Right atrium auricular region (tissue), 2 donors: ENCODE results near the gene LSM2. TPM values are rescaled to one million over a fixed set of nuclear protein-coding genes. Genes with fewer than 3 reads are reported as not detected.
A peak's percentile ranks its signal among the peaks of the same experiment; 100 is the strongest.
"Not testable (repeated sequence)": the region's sequence is repeated elsewhere in the genome, so short reads cannot be mapped to it uniquely, and the experiment has no call there.

ENCODE experiments used
- DNase-seq: peaks from one replicate; pipeline ENCODE4 v3.0.0-alpha.2; 2019; ENCODE audit warnings: low spot score
- H3K27ac ChIP-seq, 2 donors: fragments of 200-600 bp; sonication (generic); 1 replicate in 1 of 2; 2 replicates in 1 of 2; pipeline ENCODE4 v1.5.1; 2016 to 2019
- H3K27me3 ChIP-seq, 2 donors: fragments of 200-600 bp; sonication (generic); one replicate each; pipeline versions ENCODE4 v1.5.1 to v1.6.0; 2017 to 2019
- H3K36me3 ChIP-seq: fragments of 200-600 bp; sonication (generic); one replicate; pipeline ENCODE4 v1.5.1; 2016
- H3K4me1 ChIP-seq, 2 donors: fragments of 200-600 bp; sonication (generic); one replicate each; pipeline versions ENCODE4 v1.5.1 to v1.6.0; 2017 to 2019
- H3K4me3 ChIP-seq, 2 donors: fragments of 200-600 bp; sonication (generic); 1 replicate in 1 of 2; 2 replicates in 1 of 2; pipeline ENCODE4 v1.5.1; 2017 to 2019; ENCODE audit warnings: mild to moderate bottlenecking in 1 of 2, moderate library complexity in 1 of 2
- H3K9me3 ChIP-seq, 2 donors: fragments of 200-600 bp; sonication (generic); one replicate each; pipeline ENCODE4 v1.5.1; 2019
- CTCF ChIP-seq, 2 donors: fragments of 200-600 bp; sonication (generic); IDR thresholded peaks; one replicate each; pipeline ENCODE4 v1.5.1; 2019; ENCODE audit warnings: antibody characterized with exemption in 2 of 2
- total RNA-seq, 2 donors: library from RNA; depleted of rRNA; stranded (reverse); fragments of >200 nt; gene quantifications; one replicate each; pipeline ENCODE4 v1.1.0, GENCODE V29; 2016

LSM2 gene
- total RNA-seq, 2 donors from 2014 or later, result 28.8 to 32.0 TPM

DNA sequence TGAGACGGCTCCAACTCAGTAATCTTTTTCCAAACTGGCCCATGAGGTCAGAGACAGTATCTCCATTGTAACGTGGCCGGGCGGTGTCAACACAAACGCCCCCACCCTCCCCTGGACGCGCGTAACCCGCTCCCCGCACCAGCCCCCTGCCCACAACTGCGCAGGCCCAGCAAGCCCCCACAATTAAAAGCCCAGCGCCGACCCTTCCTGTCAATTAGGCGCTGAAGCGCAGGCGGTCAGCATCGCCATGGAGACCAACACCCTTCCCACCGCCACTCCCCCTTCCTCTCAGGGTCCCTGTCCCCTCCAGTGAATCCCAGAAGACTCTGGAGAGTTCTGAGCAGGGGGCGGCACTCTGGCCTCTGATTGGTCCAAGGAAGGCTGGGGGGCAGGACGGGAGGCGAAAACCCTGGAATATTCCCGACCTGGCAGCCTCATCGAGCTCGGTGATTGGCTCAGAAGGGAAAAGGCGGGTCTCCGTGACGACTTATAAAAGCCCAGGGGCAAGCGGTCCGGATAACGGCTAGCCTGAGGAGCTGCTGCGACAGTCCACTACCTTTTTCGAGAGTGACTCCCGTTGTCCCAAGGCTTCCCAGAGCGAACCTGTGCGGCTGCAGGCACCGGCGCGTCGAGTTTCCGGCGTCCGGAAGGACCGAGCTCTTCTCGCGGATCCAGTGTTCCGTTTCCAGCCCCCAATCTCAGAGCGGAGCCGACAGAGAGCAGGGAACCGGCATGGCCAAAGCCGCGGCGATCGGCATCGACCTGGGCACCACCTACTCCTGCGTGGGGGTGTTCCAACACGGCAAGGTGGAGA, 8.5 kb upstream of the LSM2 start, which contains the start of the genes HSPA1A and HSPA1L:
HSPA1A (plus strand) TSS at position 519 of the 814 bp plus-strand sequence; CDS start at position 733, 214 bp downstream.
HSPA1L (minus strand) TSS at position 259 of the 814 bp plus-strand sequence. CDS start 3,311 bp downstream, outside the sequence.
- H3K4me3 ChIP-seq, result peak within 1 kb of the TSS; percentile 56 to 61
- H3K27me3 ChIP-seq, result no peaks in the 10 kb centered on the region
- H3K9me3 ChIP-seq, result no peaks in the 10 kb centered on the region
- H3K4me1 ChIP-seq, result peaks cover 0 to 36% of the 10 kb centered on the region in 2 donors
- peak within 1 kb of the TSS; percentile 100 for H3K27ac ChIP-seq
- DNase-seq, result peak; percentile 98
- H3K36me3 ChIP-seq, result no peaks in the 10 kb centered on the region
- no peak for TF ChIP-seq CTCF (IDR thresholded peaks at IDR 0.05)

DNA sequence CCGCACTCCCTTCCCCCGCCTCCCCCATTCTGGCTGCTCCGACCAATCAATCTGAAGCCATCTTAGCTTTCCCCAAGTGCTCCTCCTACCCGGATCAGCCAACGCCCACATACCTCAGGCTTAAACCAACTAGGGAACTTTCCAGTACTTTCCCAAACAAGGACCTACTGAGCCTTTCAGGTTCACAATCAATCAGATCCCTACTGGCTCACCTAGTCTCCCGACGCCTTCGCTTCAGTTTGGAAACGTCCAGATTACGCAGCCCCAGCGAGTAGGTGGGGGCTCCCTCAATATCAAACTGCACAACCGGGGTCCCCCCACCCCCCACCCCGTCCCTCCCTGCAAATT, 7.9 kb upstream of the LSM2 start:
- no peak for TF ChIP-seq CTCF (IDR thresholded peaks at IDR 0.05)
- Histone ChIP-seq H3K36me3 (no peaks in the 10 kb centered on the region), H3K4me3 (peak overlapping the region; percentile 33 to 61), H3K27ac (peak overlapping the region; percentile 100), H3K9me3 (no peaks in the 10 kb centered on the region), H3K27me3 (no peaks in the 10 kb centered on the region), H3K4me1 (peaks cover 0 to 30% of the 10 kb centered on the region in 2 donors)
- DNase-seq, result peak; percentile 96

DNA sequence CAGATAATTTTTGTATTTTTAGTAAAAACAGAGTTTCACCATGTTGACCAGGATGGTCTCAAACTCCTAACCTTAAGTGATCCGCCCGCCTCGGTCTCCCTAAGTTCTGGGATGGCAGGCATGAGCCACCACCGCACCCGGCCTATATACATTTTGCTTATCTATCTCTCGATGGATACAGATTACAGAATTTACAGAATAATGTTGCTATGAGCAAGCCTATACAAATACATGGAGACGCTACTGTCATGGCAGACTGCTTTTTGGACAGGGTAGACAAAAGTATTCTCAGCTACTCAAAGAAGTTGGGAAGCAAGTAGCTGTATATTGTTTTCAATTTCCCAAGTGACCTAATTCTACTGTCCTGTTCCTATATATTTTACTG, 6.7 kb upstream of the LSM2 start:
- Histone ChIP-seq H3K9me3 (no peaks in the 10 kb centered on the region), H3K27ac (peak overlapping the region; percentile 100), H3K4me1 (peaks cover 0 to 18% of the 10 kb centered on the region in 2 donors), H3K27me3 (no peaks in the 10 kb centered on the region), H3K4me3 (peak overlapping the region in 1 of 2 donors; percentile 29), H3K36me3 (no peaks in the 10 kb centered on the region)
- TF ChIP-seq CTCF (IDR thresholded peaks at IDR 0.05), result no peak
- DNase-seq, result no peak

GRCh38 chr6:31811645-31812044, 4.9 kb upstream of the LSM2 start:
- no peak for DNase-seq
- Histone ChIP-seq H3K27ac (no peak overlapping the region), H3K36me3 (no peaks in the 10 kb centered on the region), H3K4me1 (peaks cover 0 to 16% of the 10 kb centered on the region in 2 donors), H3K4me3 (no peak overlapping the region), H3K27me3 (no peaks in the 10 kb centered on the region), H3K9me3 (no peaks in the 10 kb centered on the region)
- TF ChIP-seq CTCF (IDR thresholded peaks at IDR 0.05), result no peak

- not testable (repeated sequence) for H3K27ac ChIP-seq, H3K27me3 ChIP-seq, DNase-seq, H3K36me3 ChIP-seq, H3K4me3 ChIP-seq, H3K9me3 ChIP-seq
- H3K4me1 ChIP-seq, result peaks cover 0 to 21% of the 10 kb centered on the region in 2 donors
Measured at GRCh38 chr6:31808599-31808998, 1.8 kb upstream of the LSM2 start.

DNA sequence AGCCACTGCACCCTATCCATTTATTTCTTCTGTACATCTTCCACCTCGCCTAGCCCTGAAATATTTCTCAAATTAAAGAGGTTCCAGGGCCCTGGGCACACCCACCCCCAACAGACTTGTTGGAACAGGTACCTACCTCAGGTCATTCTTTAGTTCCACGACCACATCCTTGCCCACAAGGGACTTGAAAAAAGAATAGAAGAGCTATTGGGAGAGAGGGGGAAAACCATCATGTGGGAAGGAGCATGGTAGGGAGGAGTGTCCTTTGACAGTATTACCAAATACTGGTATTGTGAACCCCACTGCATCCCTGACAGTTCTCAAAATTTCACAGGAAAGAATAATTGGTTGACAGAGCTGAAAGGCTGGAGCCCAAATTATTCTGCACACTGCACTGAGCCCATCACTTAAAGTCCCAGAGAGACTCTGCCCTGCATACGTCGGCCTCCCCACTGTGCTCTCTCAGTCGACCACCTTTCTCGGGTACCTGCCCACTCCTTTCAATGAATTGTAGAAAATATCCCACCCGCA, 762 bp downstream of the LSM2 start:
- Histone ChIP-seq H3K4me3 (peak overlapping the region; percentile 46 to 62), H3K36me3 (peaks cover 12% of the 10 kb centered on the region), H3K27me3 (no peaks in the 10 kb centered on the region), H3K9me3 (no peaks in the 10 kb centered on the region), H3K27ac (peak overlapping the region; percentile 90 to 93), H3K4me1 (peaks cover 0 to 17% of the 10 kb centered on the region in 2 donors)
- no peak for DNase-seq
- no peak for TF ChIP-seq CTCF (IDR thresholded peaks at IDR 0.05)

GRCh38 chr6:31801031-31801927, 5.5 kb downstream of the LSM2 start:
- not testable (repeated sequence) for H3K9me3 ChIP-seq, H3K27ac ChIP-seq, H3K4me3 ChIP-seq, H3K27me3 ChIP-seq, DNase-seq
- Histone ChIP-seq H3K4me1 (peaks cover 0 to 10% of the 10 kb centered on the region in 2 donors), H3K36me3 (peaks cover 12% of the 10 kb centered on the region)
